ENCODE results near the gene HSD17B10.

Gene HSD17B10

DNA sequence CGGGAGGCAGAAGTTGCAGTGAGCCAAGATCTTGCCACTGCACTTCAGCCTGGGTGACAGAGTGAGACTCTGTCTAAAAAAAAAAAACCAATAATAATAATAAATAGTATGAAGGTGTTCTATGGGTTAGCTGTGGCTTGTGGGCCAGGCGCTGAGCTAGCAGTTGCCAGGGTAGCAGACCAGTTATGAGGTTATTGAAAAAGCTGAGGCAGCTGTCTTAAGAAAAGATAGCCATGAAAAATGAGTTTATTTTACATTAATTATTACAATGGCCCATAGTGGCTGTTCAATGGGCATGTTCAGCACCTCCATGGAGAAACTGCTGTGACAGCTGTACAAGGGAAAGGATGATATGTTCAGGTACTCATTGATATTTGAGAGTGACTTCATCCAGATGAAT is 13.3 kb upstream of the HSD17B10 start:
- Histone ChIP-seq H3K9ac (ENCODE audit: low read length) (no peak overlapping the region), H3K27me3 (ENCODE audit: insufficient read depth, low read length) (no peaks in the 10 kb centered on the region), H3K4me2 (ENCODE audit: low read length) (no peak overlapping the region), H3K27ac (ENCODE audit: low read depth, low read length, poor library complexity, severe bottlenecking) (no peak overlapping the region), H3K4me3 (ENCODE audit: low read depth, low read length, poor library complexity, severe bottlenecking) (no peak overlapping the region), H2AFZ (ENCODE audit: low read length) (no peak overlapping the region), H3K36me3 (ENCODE audit: insufficient read depth, low read length) (no peaks in the 10 kb centered on the region), H3F3A (ENCODE audit: insufficient read depth, low read length) (no peaks in the 10 kb centered on the region), H3K9me2 (ENCODE audit: low read depth, low read length) (no peaks in the 10 kb centered on the region), H4K20me1 (ENCODE audit: insufficient read depth, low read length) (no peaks in the 10 kb centered on the region), H3K79me2 (ENCODE audit: insufficient read depth, low read length) (no peaks in the 10 kb centered on the region), H3K9me3 (ENCODE audit: low read length) (no peaks in the 10 kb centered on the region), H3K4me1 (ENCODE audit: insufficient read depth, low read length, severe bottlenecking) (peaks cover under 1% of the 10 kb centered on the region)
- TF ChIP-seq, protein P1, sequence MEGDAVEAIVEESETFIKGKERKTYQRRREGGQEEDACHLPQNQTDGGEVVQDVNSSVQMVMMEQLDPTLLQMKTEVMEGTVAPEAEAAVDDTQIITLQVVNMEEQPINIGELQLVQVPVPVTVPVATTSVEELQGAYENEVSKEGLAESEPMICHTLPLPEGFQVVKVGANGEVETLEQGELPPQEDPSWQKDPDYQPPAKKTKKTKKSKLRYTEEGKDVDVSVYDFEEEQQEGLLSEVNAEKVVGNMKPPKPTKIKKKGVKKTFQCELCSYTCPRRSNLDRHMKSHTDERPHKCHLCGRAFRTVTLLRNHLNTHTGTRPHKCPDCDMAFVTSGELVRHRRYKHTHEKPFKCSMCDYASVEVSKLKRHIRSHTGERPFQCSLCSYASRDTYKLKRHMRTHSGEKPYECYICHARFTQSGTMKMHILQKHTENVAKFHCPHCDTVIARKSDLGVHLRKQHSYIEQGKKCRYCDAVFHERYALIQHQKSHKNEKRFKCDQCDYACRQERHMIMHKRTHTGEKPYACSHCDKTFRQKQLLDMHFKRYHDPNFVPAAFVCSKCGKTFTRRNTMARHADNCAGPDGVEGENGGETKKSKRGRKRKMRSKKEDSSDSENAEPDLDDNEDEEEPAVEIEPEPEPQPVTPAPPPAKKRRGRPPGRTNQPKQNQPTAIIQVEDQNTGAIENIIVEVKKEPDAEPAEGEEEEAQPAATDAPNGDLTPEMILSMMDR (IDR thresholded peaks at IDR 0.05; ENCODE audit: low read length): no peak
- TF ChIP-seq EZH2 (IDR thresholded peaks at IDR 0.05; ENCODE audit: borderline replicate concordance, low read length): no peak

DNA sequence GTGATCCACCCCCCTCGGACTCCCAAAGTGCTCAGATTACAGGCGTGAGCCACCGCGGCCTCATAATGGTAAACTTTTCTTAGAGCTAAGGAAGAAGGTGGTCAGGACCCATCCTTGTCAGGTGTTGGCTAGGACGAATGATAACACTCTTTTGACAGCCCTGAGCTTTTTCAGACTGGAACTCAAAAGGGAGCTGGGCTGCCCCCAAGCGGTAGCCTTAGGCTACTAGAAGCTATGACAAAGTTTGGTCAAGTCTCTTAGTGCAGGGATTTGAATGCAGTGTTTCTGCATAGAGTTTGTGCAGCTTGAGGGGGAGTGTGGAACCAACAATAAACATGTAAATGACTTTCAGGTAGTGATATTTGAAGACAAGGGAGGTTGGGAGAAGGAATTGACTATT is 11.8 kb upstream of the HSD17B10 start:
- Histone ChIP-seq H4K20me1 (ENCODE audit: insufficient read depth, low read length) (no peaks in the 10 kb centered on the region), H3K79me2 (ENCODE audit: insufficient read depth, low read length) (no peaks in the 10 kb centered on the region), H3K27me3 (ENCODE audit: insufficient read depth, low read length) (no peaks in the 10 kb centered on the region), H3F3A (ENCODE audit: insufficient read depth, low read length) (no peaks in the 10 kb centered on the region), H3K27ac (ENCODE audit: low read depth, low read length, poor library complexity, severe bottlenecking) (no peak overlapping the region), H3K4me3 (ENCODE audit: low read depth, low read length, poor library complexity, severe bottlenecking) (no peak overlapping the region), H3K9me3 (ENCODE audit: low read length) (no peaks in the 10 kb centered on the region), H3K4me2 (ENCODE audit: low read length) (no peak overlapping the region), H3K9ac (ENCODE audit: low read length) (no peak overlapping the region), H3K9me2 (ENCODE audit: low read depth, low read length) (no peaks in the 10 kb centered on the region), H2AFZ (ENCODE audit: low read length) (no peak overlapping the region), H3K4me1 (ENCODE audit: insufficient read depth, low read length, severe bottlenecking) (peaks cover 11% of the 10 kb centered on the region), H3K36me3 (ENCODE audit: insufficient read depth, low read length) (no peaks in the 10 kb centered on the region)
- TF ChIP-seq, protein P1 (IDR thresholded peaks at IDR 0.05; ENCODE audit: low read length): peak; percentile 59; the same call in 1 of the 2 replicates
- no peak for TF ChIP-seq EZH2 (IDR thresholded peaks at IDR 0.05; ENCODE audit: borderline replicate concordance, low read length)

DNA sequence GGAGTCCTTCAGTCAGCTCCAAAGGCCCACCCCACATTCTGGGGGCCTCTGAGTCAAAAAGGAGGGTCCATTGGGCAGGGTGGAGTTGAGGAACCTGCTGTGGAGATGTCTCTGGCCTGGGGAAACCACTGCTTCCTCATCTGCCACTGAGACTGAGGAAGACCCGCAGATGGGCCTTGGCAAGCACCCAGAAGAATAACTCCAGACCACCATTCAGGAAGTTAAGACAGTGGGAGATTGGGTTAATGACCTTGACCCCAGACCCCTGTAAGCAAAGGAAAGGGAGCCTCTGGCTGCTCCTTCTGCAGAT is 8.1 kb upstream of the HSD17B10 start:
- Histone ChIP-seq H3K4me2 (ENCODE audit: low read length) (peak overlapping the region; percentile 85), H3K4me3 (ENCODE audit: low read depth, low read length, poor library complexity, severe bottlenecking) (peak overlapping the region; percentile 67), H3K27me3 (ENCODE audit: insufficient read depth, low read length) (no peaks in the 10 kb centered on the region), H3K79me2 (ENCODE audit: insufficient read depth, low read length) (no peaks in the 10 kb centered on the region), H3K9ac (ENCODE audit: low read length) (peak overlapping the region; percentile 68), H2AFZ (ENCODE audit: low read length) (no peak overlapping the region), H3K9me2 (ENCODE audit: low read depth, low read length) (no peaks in the 10 kb centered on the region), H3K9me3 (ENCODE audit: low read length) (no peaks in the 10 kb centered on the region), H4K20me1 (ENCODE audit: insufficient read depth, low read length) (no peaks in the 10 kb centered on the region), H3F3A (ENCODE audit: insufficient read depth, low read length) (no peaks in the 10 kb centered on the region), H3K36me3 (ENCODE audit: insufficient read depth, low read length) (no peaks in the 10 kb centered on the region), H3K4me1 (ENCODE audit: insufficient read depth, low read length, severe bottlenecking) (peaks cover 13% of the 10 kb centered on the region), H3K27ac (ENCODE audit: low read depth, low read length, poor library complexity, severe bottlenecking) (no peak overlapping the region)
- no peak for TF ChIP-seq EZH2 (IDR thresholded peaks at IDR 0.05; ENCODE audit: borderline replicate concordance, low read length)
- TF ChIP-seq, protein P1 (IDR thresholded peaks at IDR 0.05; ENCODE audit: low read length): no peak
